ENCODE measurements around the gene RMDN2.

GRCh38 chr2:37875403-37875906 lies 49.6 kb upstream of the RMDN2 start:
- TF ChIP-seq CTCF (IDR thresholded peaks at IDR 0.05) (no peak), ZFX (IDR thresholded peaks at IDR 0.05; ENCODE audit: borderline replicate concordance) (no peak)

Measured in 22Rv1 (cell line).